Measurements from ENCODE around the gene ERICH4. TPM values are rescaled to one million over a fixed set of nuclear protein-coding genes. Genes with fewer than 3 reads are reported as not detected.
"Not testable (repeated sequence)": the region's sequence is repeated elsewhere in the genome, so short reads cannot be mapped to it uniquely, and the experiment has no call there.

Gene ERICH4
- total RNA-seq, 5 donors from 2014 or later (not counting 1 experiment from before 2014, with no cell fraction given), result 0.29 to 0.55 TPM; not detected in 3

DNA sequence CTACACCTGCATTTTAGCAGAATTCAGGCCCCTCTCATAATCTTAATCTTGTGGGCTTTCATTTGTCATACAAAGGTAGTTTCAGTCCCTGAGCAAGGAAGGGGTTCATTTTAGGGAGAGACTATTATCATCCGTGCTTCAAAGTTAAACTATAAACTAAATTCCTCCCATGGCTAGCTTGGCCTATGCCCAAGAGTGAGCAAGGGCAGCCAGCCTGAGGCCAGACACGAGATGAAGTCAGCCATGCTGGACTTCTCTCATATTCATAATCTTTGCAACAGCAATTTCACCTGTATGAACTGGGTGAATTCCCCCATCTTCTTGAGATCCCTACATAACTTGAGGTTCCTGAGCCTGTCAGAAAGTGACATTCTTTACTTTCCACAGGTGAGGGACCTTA, 13.0 kb downstream of the ERICH4 start:
- Histone ChIP-seq H3K4me1 (ENCODE audit: control insufficient read depth in 1 of 2, extremely low read depth in 1 of 2, insufficient read depth in 2 of 2, low read length in 2 of 2) (peaks cover 2% of the 10 kb centered on the region in 2 experiments), H3K27ac (ENCODE audit: low read length) (no peak overlapping the region), H3K36me3 (ENCODE audit: control insufficient read depth in 2 of 2, extremely low read depth in 1 of 2, insufficient read depth in 1 of 2, low read length in 1 of 2) (no peaks in the 10 kb centered on the region), H3K4me3 (ENCODE audit: control insufficient read depth in 1 of 2, extremely low read depth in 1 of 2, low read length in 1 of 2) (no peak overlapping the region), H3K27me3 (replicated peaks in 1 of 2; ENCODE audit: control insufficient read depth in 2 of 2, extremely low read depth in 1 of 2, insufficient read depth in 2 of 2, low read length in 1 of 2) (peaks cover 0 to 2% of the 10 kb centered on the region in 2 experiments), H3K9me3 (no peaks in the 10 kb centered on the region)
- H3K27ac Mint-ChIP-seq, result no peak overlapping the region
- H3K4me1 Mint-ChIP-seq, result peaks cover 15 to 34% (median 28%) of the 10 kb centered on the region in 3 donors
- no peak overlapping the region for H3K4me3 Mint-ChIP-seq
- peaks cover 11% of the 10 kb centered on the region in 2 donors for H3K27me3 Mint-ChIP-seq
- no peaks in the 10 kb centered on the region for H3K9me3 Mint-ChIP-seq
- DNase-seq (no peak), ATAC-seq (replicated peaks in 1 of 4) (no peak)
- H3K36me3 Mint-ChIP-seq, result no peaks in the 10 kb centered on the region
- ChIA-PET POLR2A (interaction anchor here in 1 of 2 donors (0.6 kb wide), 2 partner anchors 117 to 1198 kb away, joined by 3 read pairs; no protein-coding TSS in a partner anchor), CTCF (interaction anchor here in 1 of 2 donors (0.9 kb wide), 1 partner anchor 8 kb away, joined by 3 read pairs; no protein-coding TSS in a partner anchor)
- WGBS (ENCODE audit: insufficient coverage), result 90% methylated on average over 1 of the region's 2 CpGs

DNA sequence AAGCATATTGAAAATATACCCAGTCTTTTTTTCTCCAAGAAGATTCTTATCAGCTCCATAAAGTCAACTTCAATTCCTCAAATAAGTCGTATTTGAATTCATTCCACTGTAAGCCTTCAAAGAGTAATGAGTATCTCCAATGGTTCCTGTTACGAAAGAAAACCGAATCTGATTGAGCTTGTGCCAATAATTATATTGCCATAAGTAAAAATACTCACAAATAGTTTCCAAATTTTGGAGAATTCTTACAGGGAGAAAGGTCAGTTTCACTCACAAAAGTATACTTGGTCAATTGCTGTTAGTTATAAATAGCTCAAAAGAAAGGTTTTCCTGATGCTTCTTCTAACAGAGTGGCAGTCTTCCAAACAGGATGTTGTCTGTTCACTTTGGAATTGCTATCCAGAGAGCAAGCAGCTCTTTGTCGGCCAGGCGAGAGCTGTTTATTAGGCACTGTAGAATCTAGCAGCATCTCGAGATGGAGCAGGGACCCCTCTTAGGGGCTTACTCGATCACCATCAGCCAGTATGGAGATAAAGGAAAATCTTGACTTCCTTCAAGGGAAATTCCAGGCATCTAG, 13.5 kb downstream of the ERICH4 start:
- POLR2A ChIA-PET, result interaction anchor here (0.6 to 1.1 kb wide), 4 partner anchors 75 to 1198 kb away, joined by 3 to 4 read pairs (median 3); no protein-coding TSS in a partner anchor
- no peak overlapping the region for H3K4me3 ChIP-seq (ENCODE audit: control insufficient read depth in 1 of 2, extremely low read depth in 1 of 2, low read length in 1 of 2)
- peak overlapping the region in 2 of 3 donors; percentile 25 to 46 for H3K4me3 Mint-ChIP-seq
- no peak for DNase-seq
- peaks cover 15 to 34% (median 28%) of the 10 kb centered on the region in 3 donors for H3K4me1 Mint-ChIP-seq
- no peak overlapping the region for H3K27ac ChIP-seq (ENCODE audit: low read length)
- no peaks in the 10 kb centered on the region for H3K36me3 ChIP-seq (ENCODE audit: control insufficient read depth in 2 of 2, extremely low read depth in 1 of 2, insufficient read depth in 1 of 2, low read length in 1 of 2)
- H3K9me3 Mint-ChIP-seq, result no peaks in the 10 kb centered on the region
- no peaks in the 10 kb centered on the region for H3K9me3 ChIP-seq
- WGBS (ENCODE audit: insufficient coverage), result 73% methylated on average over 2 of the region's 7 CpGs
- H3K27me3 ChIP-seq (replicated peaks in 1 of 2; ENCODE audit: control insufficient read depth in 2 of 2, extremely low read depth in 1 of 2, insufficient read depth in 2 of 2, low read length in 1 of 2), result peaks cover 0 to 2% of the 10 kb centered on the region in 2 experiments
- H3K27me3 Mint-ChIP-seq, result peaks cover 11 to 13% of the 10 kb centered on the region in 2 donors
- H3K4me1 ChIP-seq (ENCODE audit: control insufficient read depth in 1 of 2, extremely low read depth in 1 of 2, insufficient read depth in 2 of 2, low read length in 2 of 2), result peaks cover 2% of the 10 kb centered on the region in 2 experiments
- CTCF ChIA-PET, result interaction anchor here (0.9 to 1.5 kb wide), 2 partner anchors 9 to 98 kb away, joined by 3 to 4 read pairs; no protein-coding TSS in a partner anchor
- H3K36me3 Mint-ChIP-seq, result no peaks in the 10 kb centered on the region
- no peak for ATAC-seq (replicated peaks in 1 of 4)
- H3K27ac Mint-ChIP-seq, result no peak overlapping the region

GRCh38 chr19:41457241-41457640, 14.3 kb downstream of the ERICH4 start:
- no peaks in the 10 kb centered on the region for H3K9me3 ChIP-seq
- DNase-seq (peak in 1 of 35 experiments; percentile 38), ATAC-seq (replicated peaks in 1 of 4) (peak; percentile 80 to 99 (median 84))
- ChIA-PET CTCF (interaction anchor here (0.6 to 1.5 kb wide), 5 partner anchors 8 to 108 kb away, joined by 3 to 8 read pairs (median 3); no protein-coding TSS in a partner anchor), POLR2A (interaction anchor here in 1 of 2 donors (1.1 kb wide), 1 partner anchor 74 kb away, joined by 4 read pairs; no protein-coding TSS in a partner anchor)
- H3K9me3 Mint-ChIP-seq, result no peaks in the 10 kb centered on the region
- H3K4me1 Mint-ChIP-seq, result peaks cover 15 to 34% (median 28%) of the 10 kb centered on the region in 3 donors
- H3K36me3 Mint-ChIP-seq, result no peaks in the 10 kb centered on the region
- no CpG with 5 or more reads among the region's 1 CpG for WGBS (ENCODE audit: insufficient coverage)
- H3K36me3 ChIP-seq (ENCODE audit: control insufficient read depth in 2 of 2, extremely low read depth in 1 of 2, insufficient read depth in 1 of 2, low read length in 1 of 2), result no peaks in the 10 kb centered on the region
- H3K4me3 Mint-ChIP-seq, result peak overlapping the region in 2 of 3 donors; percentile 17 to 46
- peak overlapping the region; percentile 29 for H3K27ac ChIP-seq (ENCODE audit: low read length)
- H3K4me1 ChIP-seq (ENCODE audit: control insufficient read depth in 1 of 2, extremely low read depth in 1 of 2, insufficient read depth in 2 of 2, low read length in 2 of 2), result peaks cover 2% of the 10 kb centered on the region in 2 experiments
- no peak overlapping the region for H3K4me3 ChIP-seq (ENCODE audit: control insufficient read depth in 1 of 2, extremely low read depth in 1 of 2, low read length in 1 of 2)
- H3K27ac Mint-ChIP-seq, result peak overlapping the region; percentile 72 to 82
- H3K27me3 ChIP-seq (replicated peaks in 1 of 2; ENCODE audit: control insufficient read depth in 2 of 2, extremely low read depth in 1 of 2, insufficient read depth in 2 of 2, low read length in 1 of 2), result peaks cover 0 to 2% of the 10 kb centered on the region in 2 experiments
- H3K27me3 Mint-ChIP-seq, result peaks cover 14 to 17% of the 10 kb centered on the region in 2 donors

- H3K4me1 Mint-ChIP-seq, result peaks cover 6 to 24% (median 14%) of the 10 kb centered on the region in 3 donors
- ChIA-PET POLR2A (no interaction called here), CTCF (no interaction called here)
- Histone ChIP-seq H3K36me3 (ENCODE audit: control insufficient read depth in 2 of 2, extremely low read depth in 1 of 2, insufficient read depth in 1 of 2, low read length in 1 of 2) (no peaks in the 10 kb centered on the region), H3K4me3 (ENCODE audit: control insufficient read depth in 1 of 2, extremely low read depth in 1 of 2, low read length in 1 of 2) (no peak overlapping the region), H3K4me1 (ENCODE audit: control insufficient read depth in 1 of 2, extremely low read depth in 1 of 2, insufficient read depth in 2 of 2, low read length in 2 of 2) (no peaks in the 10 kb centered on the region), H3K27ac (ENCODE audit: low read length) (no peak overlapping the region), H3K27me3 (replicated peaks in 1 of 2; ENCODE audit: control insufficient read depth in 2 of 2, extremely low read depth in 1 of 2, insufficient read depth in 2 of 2, low read length in 1 of 2) (peaks cover 0 to 21% of the 10 kb centered on the region in 2 experiments), H3K9me3 (no peaks in the 10 kb centered on the region)
- WGBS (ENCODE audit: insufficient coverage), result 82% methylated on average over 6 of the region's 6 CpGs
- ATAC-seq (replicated peaks in 1 of 4) (no peak), DNase-seq (no peak)
- no peaks in the 10 kb centered on the region for H3K36me3 Mint-ChIP-seq
- peaks cover 46 to 51% of the 10 kb centered on the region in 2 donors for H3K27me3 Mint-ChIP-seq
- H3K27ac Mint-ChIP-seq, result no peak overlapping the region
- H3K9me3 Mint-ChIP-seq, result no peaks in the 10 kb centered on the region
- H3K4me3 Mint-ChIP-seq, result peak overlapping the region in 1 of 3 donors; percentile 52
Observed at GRCh38 chr19:41462497-41462896, 19.5 kb downstream of the ERICH4 start.

DNA sequence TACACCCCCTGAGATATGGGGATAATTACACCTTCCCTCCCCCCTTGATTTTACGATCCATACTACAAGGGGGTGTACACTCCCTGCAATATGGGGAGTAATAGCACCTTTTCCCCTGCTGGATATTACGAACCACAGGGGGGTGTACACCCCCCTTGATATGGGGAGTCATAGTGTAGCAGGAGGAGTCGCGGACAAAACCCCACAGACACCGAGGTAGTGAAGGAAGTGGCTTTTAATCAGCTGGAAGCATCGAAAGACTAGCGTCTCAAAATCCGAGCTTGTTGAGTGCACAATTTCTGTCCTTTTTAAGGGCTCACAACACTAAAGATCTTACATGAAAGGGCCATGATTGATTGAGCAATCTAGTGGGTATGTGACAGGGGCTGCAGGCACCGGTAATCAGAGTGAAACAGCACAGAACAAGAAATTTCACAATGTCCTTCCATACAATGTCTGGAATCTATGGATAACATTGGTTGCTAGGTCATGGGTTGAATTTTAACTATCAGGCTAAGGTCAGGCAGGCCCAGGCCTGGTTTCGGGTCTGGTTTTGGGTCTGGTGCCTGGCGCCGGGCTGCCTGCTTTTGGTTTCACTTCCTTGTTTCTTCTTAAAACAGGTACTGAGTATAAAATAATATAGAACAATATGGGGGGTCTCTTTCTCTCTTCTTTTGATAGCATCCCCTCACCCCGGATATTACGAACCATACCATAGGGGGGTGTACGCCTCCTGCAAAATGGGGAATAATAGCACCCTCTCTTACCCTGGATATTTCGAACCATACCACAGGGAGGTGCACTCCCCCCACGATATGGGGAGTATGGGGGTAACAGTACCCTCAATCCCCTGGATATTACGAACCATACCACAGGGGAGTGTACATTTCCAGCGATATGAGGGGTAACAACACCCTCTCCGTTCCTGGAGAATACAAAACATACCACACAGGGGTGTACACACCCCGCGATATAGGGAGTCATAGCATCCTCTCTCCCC, 20.6 kb downstream of the ERICH4 start:
- peaks cover 0 to 22% of the 10 kb centered on the region in 2 experiments for H3K27me3 ChIP-seq (replicated peaks in 1 of 2; ENCODE audit: control insufficient read depth in 2 of 2, extremely low read depth in 1 of 2, insufficient read depth in 2 of 2, low read length in 1 of 2)
- H3K27ac ChIP-seq (ENCODE audit: low read length); H3K4me1 ChIP-seq (ENCODE audit: control insufficient read depth in 1 of 2, extremely low read depth in 1 of 2, insufficient read depth in 2 of 2, low read length in 2 of 2); POLR2A ChIA-PET; H3K9me3 Mint-ChIP-seq; H3K36me3 Mint-ChIP-seq; ATAC-seq (replicated peaks in 1 of 4); CTCF ChIA-PET; H3K4me3 ChIP-seq (ENCODE audit: control insufficient read depth in 1 of 2, extremely low read depth in 1 of 2, low read length in 1 of 2); H3K36me3 ChIP-seq (ENCODE audit: control insufficient read depth in 2 of 2, extremely low read depth in 1 of 2, insufficient read depth in 1 of 2, low read length in 1 of 2); H3K9me3 ChIP-seq: not testable (repeated sequence)
- Mint-ChIP-seq H3K4me3 (peak overlapping the region; percentile 32 to 52 (median 34)), H3K4me1 (peaks cover 0 to 15% (median 8%) of the 10 kb centered on the region in 3 donors), H3K27me3 (peaks cover 52 to 59% of the 10 kb centered on the region in 2 donors), H3K27ac (peak overlapping the region; percentile 4 to 5)
- DNase-seq, result peak in 2 of 35 experiments; percentile 11 to 26
- WGBS (ENCODE audit: insufficient coverage), result 69% methylated on average over 5 of the region's 22 CpGs

- POLR2A ChIA-PET, result interaction anchor here in 1 of 2 donors (0.6 kb wide), 1 partner anchor 242 kb away, joined by 3 read pairs; no protein-coding TSS in a partner anchor
- peaks cover 50 to 54% of the 10 kb centered on the region in 2 donors for H3K27me3 Mint-ChIP-seq
- H3K27ac ChIP-seq (ENCODE audit: low read length), result no peak overlapping the region
- ATAC-seq (replicated peaks in 1 of 4) (no peak), DNase-seq (no peak)
- no peaks in the 10 kb centered on the region for H3K9me3 ChIP-seq
- H3K9me3 Mint-ChIP-seq, result no peaks in the 10 kb centered on the region
- H3K36me3 ChIP-seq (ENCODE audit: control insufficient read depth in 2 of 2, extremely low read depth in 1 of 2, insufficient read depth in 1 of 2, low read length in 1 of 2), result no peaks in the 10 kb centered on the region
- H3K4me3 ChIP-seq (ENCODE audit: control insufficient read depth in 1 of 2, extremely low read depth in 1 of 2, low read length in 1 of 2), result no peak overlapping the region
- no peak overlapping the region for H3K27ac Mint-ChIP-seq
- CTCF ChIA-PET, result no interaction called here
- no peak overlapping the region for H3K4me3 Mint-ChIP-seq
- H3K36me3 Mint-ChIP-seq, result no peaks in the 10 kb centered on the region
- H3K4me1 ChIP-seq (ENCODE audit: control insufficient read depth in 1 of 2, extremely low read depth in 1 of 2, insufficient read depth in 2 of 2, low read length in 2 of 2), result no peaks in the 10 kb centered on the region
- peaks cover 12 to 20% of the 10 kb centered on the region in 2 experiments for H3K27me3 ChIP-seq (replicated peaks in 1 of 2; ENCODE audit: control insufficient read depth in 2 of 2, extremely low read depth in 1 of 2, insufficient read depth in 2 of 2, low read length in 1 of 2)
- no peaks in the 10 kb centered on the region for H3K4me1 Mint-ChIP-seq
Observed at GRCh38 chr19:41476583-41476982, 33.6 kb downstream of the ERICH4 start.

Measured in T-cell (primary cell).